H1 (cell line): ENCODE data around the gene LSM7. TPM values are rescaled to one million over a fixed set of nuclear protein-coding genes. Genes with fewer than 3 reads are reported as not detected.

ENCODE experiments used
- CBX5 ChIP-seq: fragments of 300-800, 300-1000 bp; sonication (generic); IDR thresholded peaks from 2 replicates; pipeline ENCODE4 v1.7.1; 2016; ENCODE audit warnings: antibody characterized with exemption, low read length, low read depth
- CBX8 ChIP-seq: fragments of 300-800, 300-1000 bp; sonication (generic); IDR thresholded peaks from 2 replicates; pipeline ENCODE4 v1.7.1; 2016; ENCODE audit warnings: low read depth, low read length, borderline replicate concordance
- CEBPB ChIP-seq: IDR thresholded peaks from 2 replicates; pipeline ENCODE4 v1.6.1; 2012; ENCODE audit warnings: low read depth, low read length
- EP300 ChIP-seq, 2 experiments: IDR thresholded peaks; 1 replicate in 1 of 2; 2 replicates in 1 of 2; pipeline ENCODE4 v1.6.1; 2011 to 2012; ENCODE audit warnings: low read depth in 2 of 2, low read length in 2 of 2, mild to moderate bottlenecking in 2 of 2, borderline replicate concordance in 1 of 2, inconsistent platforms in 1 of 2, moderate library complexity in 1 of 2
- JUND ChIP-seq: IDR thresholded peaks from 2 replicates; pipeline ENCODE4 v1.6.1; 2011; ENCODE audit warnings: mild to moderate bottlenecking, improper control_type of control experiment, low read length
- NANOG ChIP-seq: IDR thresholded peaks from 2 replicates; pipeline ENCODE4 v1.6.1; 2011; ENCODE audit warnings: low read length, low read depth, mild to moderate bottlenecking, inconsistent platforms; ENCODE audit not compliant: insufficient read depth, poor library complexity, severe bottlenecking
- polyA plus RNA-seq, 7 experiments: library from polyadenylated mRNA; depleted of rRNA in 3 of 7; stranded (reverse) in 5 of 7; unstranded in 2 of 7; fragments of >200 nt in 5 of 7; fragments of 200-250 nt in 2 of 7; gene quantifications; 1 replicate in 5 of 7; 2 replicates in 1 of 7; 4 replicates in 1 of 7; pipeline versions ENCODE4 v1.2.1 to v1.2.3, GENCODE V29; 2011 to 2013; ENCODE audit warnings: missing spikeins in 2 of 7, mixed read lengths in 2 of 7
- total RNA-seq: library from RNA; stranded (reverse); fragmentation: NEBNext Ultra II Directional; extraction: Animal tissue kit (Norgen Biotek cat#: 25700); gene quantifications from 2 replicates; pipeline ENCODE4 v1.2.1, GENCODE V29; 2021
- TF ChIP-seq, protein P1 (sequence below), 3 experiments: IDR thresholded peaks; 1 replicate in 2 of 3; 2 replicates in 1 of 3; pipeline versions ENCODE4 v1.5.1 to v1.6.1; 2011; ENCODE audit warnings: low read length in 3 of 3, mild to moderate bottlenecking in 3 of 3, inconsistent platforms in 2 of 3, low read depth in 1 of 3, moderate library complexity in 1 of 3; ENCODE audit not compliant: insufficient read depth in 1 of 3; ENCODE audit errors: control extremely low read depth in 1 of 3

The LSM7 gene
- total and polyA plus RNA-seq, 2 of the 8 experiments (the other 6 are each of a cell fraction or from before 2014, with no cell fraction given) = 228 to 1,335 TPM

DNA sequence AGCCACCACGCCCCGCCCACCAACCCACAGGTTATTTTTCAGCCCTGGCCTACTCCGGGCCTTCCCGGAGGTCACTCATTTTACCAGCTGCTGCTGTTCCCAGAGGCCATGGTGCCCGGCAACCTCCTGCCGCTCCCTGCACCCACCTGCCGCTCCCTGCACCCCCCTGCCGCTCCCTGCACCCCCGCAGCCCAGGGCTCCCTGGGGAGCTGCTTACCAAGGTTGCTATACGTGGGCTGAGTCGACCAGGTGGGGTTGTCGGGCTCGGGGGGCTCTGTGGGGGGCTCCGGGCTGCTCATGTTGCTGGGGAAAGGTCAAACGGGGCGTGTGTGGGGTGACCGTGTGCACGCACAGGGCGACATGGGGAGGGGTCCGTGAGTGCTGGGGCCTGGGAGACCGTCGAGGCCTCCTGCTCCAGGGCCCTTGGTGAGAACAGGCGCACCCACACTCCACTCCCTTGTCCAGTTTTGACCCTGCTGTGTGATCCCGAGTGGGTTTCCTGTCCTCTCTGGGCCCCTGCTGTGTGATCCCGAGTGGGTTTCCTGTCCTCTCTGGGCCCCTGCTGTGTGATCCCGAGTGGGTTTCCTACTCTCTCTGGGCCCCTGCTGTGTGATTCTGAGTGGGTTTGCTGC, 47.6 kb downstream of the LSM7 start (continued):
- TF ChIP-seq EP300 (IDR thresholded peaks at IDR 0.05; ENCODE audit: borderline replicate concordance in 1 of 2, low read depth in 2 of 2, low read length in 2 of 2) (no peak), CEBPB (no peak), JUND (no peak), CBX5 (no peak), CBX8 (no peak), NANOG (no peak)
- TF ChIP-seq, protein P1, sequence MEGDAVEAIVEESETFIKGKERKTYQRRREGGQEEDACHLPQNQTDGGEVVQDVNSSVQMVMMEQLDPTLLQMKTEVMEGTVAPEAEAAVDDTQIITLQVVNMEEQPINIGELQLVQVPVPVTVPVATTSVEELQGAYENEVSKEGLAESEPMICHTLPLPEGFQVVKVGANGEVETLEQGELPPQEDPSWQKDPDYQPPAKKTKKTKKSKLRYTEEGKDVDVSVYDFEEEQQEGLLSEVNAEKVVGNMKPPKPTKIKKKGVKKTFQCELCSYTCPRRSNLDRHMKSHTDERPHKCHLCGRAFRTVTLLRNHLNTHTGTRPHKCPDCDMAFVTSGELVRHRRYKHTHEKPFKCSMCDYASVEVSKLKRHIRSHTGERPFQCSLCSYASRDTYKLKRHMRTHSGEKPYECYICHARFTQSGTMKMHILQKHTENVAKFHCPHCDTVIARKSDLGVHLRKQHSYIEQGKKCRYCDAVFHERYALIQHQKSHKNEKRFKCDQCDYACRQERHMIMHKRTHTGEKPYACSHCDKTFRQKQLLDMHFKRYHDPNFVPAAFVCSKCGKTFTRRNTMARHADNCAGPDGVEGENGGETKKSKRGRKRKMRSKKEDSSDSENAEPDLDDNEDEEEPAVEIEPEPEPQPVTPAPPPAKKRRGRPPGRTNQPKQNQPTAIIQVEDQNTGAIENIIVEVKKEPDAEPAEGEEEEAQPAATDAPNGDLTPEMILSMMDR (IDR thresholded peaks at IDR 0.05; ENCODE audit: control extremely low read depth in 1 of 3, insufficient read depth in 1 of 3, low read depth in 1 of 3, low read length in 3 of 3) = no peak
- TF ChIP-seq, all 59 proteins: peak for 0
